Neural progenitor cell (in vitro differentiated cells): ENCODE data around the gene LBHD1. TPM values are rescaled to one million over a fixed set of nuclear protein-coding genes. Genes with fewer than 3 reads are reported as not detected.
A peak's percentile ranks its signal among the peaks of the same experiment; 100 is the strongest.

ENCODE experiments used
- DNase-seq: peaks from one replicate; pipeline ENCODE4 v3.0.0-alpha.2; 2016; ENCODE audit warnings: low spot score
- H2AFZ ChIP-seq: fragments of 200-600 bp; sonication (generic); replicated peaks from 2 replicates; pipeline ENCODE4 v1.6.1; 2016; ENCODE audit warnings: antibody characterized with exemption
- H3F3A ChIP-seq: fragments of 200-600 bp; sonication (generic); 2 replicates; pipeline ENCODE4 v1.6.1; 2016; ENCODE audit warnings: antibody characterized with exemption, low read depth
- H3K27ac ChIP-seq: fragments of 200-600 bp; sonication (generic); 2 replicates; pipeline ENCODE4 v1.5.1; 2016; ENCODE audit warnings: mild to moderate bottlenecking
- H3K27me3 ChIP-seq: fragments of 200-600 bp; sonication (generic); 2 replicates; pipeline ENCODE4 v1.6.1; 2016; ENCODE audit warnings: mild to moderate bottlenecking, moderate library complexity
- H3K36me3 ChIP-seq: fragments of 200-600 bp; sonication (generic); 2 replicates; pipeline ENCODE4 v1.5.1; 2016
- H3K4me1 ChIP-seq: fragments of 200-600 bp; sonication (generic); 2 replicates; pipeline ENCODE4 v1.6.1; 2016; ENCODE audit warnings: mixed run types
- H3K4me2 ChIP-seq: fragments of 200-600 bp; sonication (generic); 2 replicates; pipeline ENCODE4 v1.6.1; 2016
- H3K4me3 ChIP-seq: fragments of 200-600 bp; sonication (generic); 2 replicates; pipeline ENCODE4 v1.5.1; 2016
- H3K79me2 ChIP-seq: fragments of 200-600 bp; sonication (generic); 2 replicates; pipeline ENCODE4 v1.6.1; 2016; ENCODE audit warnings: low read depth
- H3K9ac ChIP-seq: fragments of 200-600 bp; sonication (generic); 2 replicates; pipeline ENCODE4 v1.6.1; 2016
- H3K9me3 ChIP-seq: fragments of 200-600 bp; sonication (generic); 2 replicates; pipeline ENCODE4 v1.5.1; 2016; ENCODE audit warnings: low read depth
- H4K20me1 ChIP-seq: fragments of 200-600 bp; sonication (generic); 2 replicates; pipeline ENCODE4 v1.6.1; 2016; ENCODE audit warnings: low read depth
- H3K27ac Mint-ChIP-seq: 3 replicates; pipeline ENCODE4 v1.8.0; 2021; ENCODE audit warnings: mixed read lengths
- H3K27me3 Mint-ChIP-seq: 2 replicates; pipeline ENCODE4 v1.8.0; 2022; ENCODE audit warnings: low read depth, mild to moderate bottlenecking, inconsistent platforms, moderate library complexity, mixed read lengths; ENCODE audit not compliant: insufficient read depth
- H3K36me3 Mint-ChIP-seq: 3 replicates; pipeline ENCODE4 v1.8.0; 2021; ENCODE audit warnings: mixed read lengths
- H3K4me1 Mint-ChIP-seq: 3 replicates; pipeline ENCODE4 v1.8.0; 2021; ENCODE audit warnings: mixed read lengths
- H3K4me3 Mint-ChIP-seq: 3 replicates; pipeline ENCODE4 v1.8.0; 2021; ENCODE audit warnings: mild to moderate bottlenecking, moderate library complexity, mixed read lengths
- H3K9me3 Mint-ChIP-seq: 3 replicates; pipeline ENCODE4 v1.8.0; 2020; ENCODE audit warnings: mixed read lengths
- CTCF ChIP-seq: fragments of 200-600 bp; sonication (generic); IDR thresholded peaks from 2 replicates; pipeline ENCODE4 v1.5.1; 2017; ENCODE audit warnings: antibody characterized with exemption, mild to moderate bottlenecking
- EZH2 ChIP-seq: fragments of 200-600 bp; sonication (generic); IDR thresholded peaks from 2 replicates; pipeline ENCODE4 v1.6.1; 2017; ENCODE audit warnings: antibody characterized with exemption, mild to moderate bottlenecking, moderate library complexity
- EZH2phosphoT487 ChIP-seq: fragments of 200-600 bp; sonication (generic); IDR thresholded peaks from 2 replicates; pipeline ENCODE4 v1.6.1; 2017; ENCODE audit warnings: antibody characterized with exemption
- small RNA-seq: library from RNA; depleted of rRNA; stranded (forward); fragments of <200 nt; gene quantifications from one replicate; pipeline ENCODE3, GENCODE V24; 2015
- total RNA-seq: library from RNA; depleted of rRNA; stranded (reverse); fragments of >200 nt; gene quantifications from 2 replicates; pipeline ENCODE4 v1.2.3, GENCODE V29; 2015; ENCODE audit warnings: low replicate concordance

LBHD1 gene
- total RNA-seq, 1 donor from 2014 or later: 4.0 TPM

DNA sequence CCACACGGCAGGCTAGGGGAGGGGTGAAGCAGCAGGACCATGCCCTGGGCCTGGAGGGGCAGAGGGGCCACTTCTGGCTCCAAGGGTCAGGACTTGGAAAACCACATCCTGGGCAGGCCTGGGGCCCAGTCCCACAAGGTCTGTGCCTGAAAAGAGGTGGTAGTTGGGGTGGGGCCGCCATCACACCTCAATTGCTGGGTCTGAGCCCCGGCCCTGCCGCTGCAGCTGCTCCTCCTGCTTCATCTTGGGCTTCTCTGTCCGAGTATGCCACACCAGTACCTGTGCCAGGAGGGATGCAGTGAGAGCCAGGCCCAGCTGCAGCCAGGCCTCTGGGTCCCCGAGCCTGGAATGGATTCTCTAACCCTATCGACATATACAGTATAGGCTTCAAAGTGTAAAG, 56.5 kb downstream of the LBHD1 start:
- H3K36me3 ChIP-seq: no peaks in the 10 kb centered on the region
- peaks cover 7% of the 10 kb centered on the region for H3K4me1 ChIP-seq
- TF ChIP-seq EZH2 (no peak), EZH2phosphoT487 (no peak), CTCF (no peak)
- H3F3A ChIP-seq: peaks cover 30% of the 10 kb centered on the region
- no peaks in the 10 kb centered on the region for H3K9me3 Mint-ChIP-seq
- no peak overlapping the region for H3K4me3 Mint-ChIP-seq
- H3K4me1 Mint-ChIP-seq: peaks cover 23% of the 10 kb centered on the region
- DNase-seq: no peak
- no peak overlapping the region for H2AFZ ChIP-seq
- H3K4me3 ChIP-seq: no peak overlapping the region
- H3K27me3 ChIP-seq: peaks cover 13% of the 10 kb centered on the region
- peaks cover 3% of the 10 kb centered on the region for H3K36me3 Mint-ChIP-seq
- no peak overlapping the region for H3K4me2 ChIP-seq
- H3K27ac Mint-ChIP-seq: no peak overlapping the region
- H3K27ac ChIP-seq: no peak overlapping the region
- H3K9ac ChIP-seq: no peak overlapping the region
- H3K79me2 ChIP-seq: peaks cover 9% of the 10 kb centered on the region
- no peaks in the 10 kb centered on the region for H3K9me3 ChIP-seq
- no peaks in the 10 kb centered on the region for H4K20me1 ChIP-seq
- H3K27me3 Mint-ChIP-seq: peaks cover 4% of the 10 kb centered on the region

GRCh38 chr11:62614275-62614674, 57.8 kb downstream of the LBHD1 start:
- no peaks in the 10 kb centered on the region for H3K9me3 ChIP-seq
- H3K4me2 ChIP-seq: no peak overlapping the region
- Mint-ChIP-seq H3K4me1 (peaks cover 25% of the 10 kb centered on the region), H3K9me3 (no peaks in the 10 kb centered on the region), H3K4me3 (peak overlapping the region; percentile 81), H3K36me3 (peaks cover 5% of the 10 kb centered on the region), H3K27ac (peak overlapping the region; percentile 95), H3K27me3 (peaks cover 4% of the 10 kb centered on the region)
- no peak overlapping the region for H3K27ac ChIP-seq
- no peak overlapping the region for H2AFZ ChIP-seq
- no peaks in the 10 kb centered on the region for H3K79me2 ChIP-seq
- H4K20me1 ChIP-seq: no peaks in the 10 kb centered on the region
- H3K9ac ChIP-seq: no peak overlapping the region
- DNase-seq: no peak
- peaks cover 22% of the 10 kb centered on the region for H3F3A ChIP-seq
- H3K4me1 ChIP-seq: peaks cover 7% of the 10 kb centered on the region
- H3K27me3 ChIP-seq: peaks cover 13% of the 10 kb centered on the region
- H3K36me3 ChIP-seq: no peaks in the 10 kb centered on the region
- no peak for TF ChIP-seq EZH2
- TF ChIP-seq EZH2phosphoT487: no peak
- no peak for TF ChIP-seq CTCF
- no peak overlapping the region for H3K4me3 ChIP-seq

DNA sequence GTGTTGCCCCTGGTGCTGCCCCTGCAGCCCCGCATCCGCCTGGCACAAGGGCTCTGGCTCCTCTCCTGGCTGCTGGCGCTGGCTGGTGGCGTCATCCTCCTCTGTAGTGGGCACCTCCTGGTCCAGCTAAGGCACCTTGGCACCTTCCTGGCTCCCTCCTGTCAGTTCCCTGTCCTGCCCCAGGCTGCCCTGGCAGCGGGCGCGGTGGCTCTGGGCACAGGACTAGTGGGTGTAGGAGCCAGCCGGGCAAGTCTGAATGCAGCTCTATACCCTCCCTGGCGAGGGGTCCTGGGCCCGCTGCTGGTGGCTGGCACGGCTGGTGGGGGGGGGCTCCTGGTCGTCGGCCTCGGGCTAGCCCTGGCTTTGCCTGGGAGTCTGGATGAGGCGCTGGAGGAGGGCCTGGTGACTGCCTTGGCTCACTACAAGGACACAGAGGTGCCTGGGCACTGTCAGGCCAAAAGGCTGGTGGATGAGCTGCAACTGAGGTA, 58.7 kb downstream of the LBHD1 start:
- H3K36me3 Mint-ChIP-seq: peaks cover 2% of the 10 kb centered on the region
- Histone ChIP-seq H3K79me2 (no peaks in the 10 kb centered on the region), H3K9me3 (no peaks in the 10 kb centered on the region), H3K27ac (no peak overlapping the region), H3K27me3 (peaks cover 13% of the 10 kb centered on the region), H2AFZ (no peak overlapping the region), H4K20me1 (no peaks in the 10 kb centered on the region), H3F3A (peaks cover 20% of the 10 kb centered on the region), H3K36me3 (no peaks in the 10 kb centered on the region), H3K4me3 (peak overlapping the region; percentile 94), H3K4me2 (peak overlapping the region; percentile 81), H3K9ac (no peak overlapping the region), H3K4me1 (peaks cover 7% of the 10 kb centered on the region)
- no peak overlapping the region for H3K27ac Mint-ChIP-seq
- peak overlapping the region; percentile 27 for H3K4me3 Mint-ChIP-seq
- DNase-seq: no peak
- peaks cover 4% of the 10 kb centered on the region for H3K27me3 Mint-ChIP-seq
- TF ChIP-seq EZH2: no peak
- no peak for TF ChIP-seq CTCF
- TF ChIP-seq EZH2phosphoT487: no peak
- peaks cover 25% of the 10 kb centered on the region for H3K4me1 Mint-ChIP-seq
- no peaks in the 10 kb centered on the region for H3K9me3 Mint-ChIP-seq

Small RNA genes within 50 kb of the gene (small RNA-seq; reads per million reads assigned to genes)
- not detected for gene SNORA57

Other genes with a start within 250 kb of the LBHD1 start
- gene AHNAK, start 125.5 kb downstream of the LBHD1 start, total RNA-seq: 14.9 and 15.0 TPM in 2 replicates
- gene EEF1G, start 98.4 kb downstream of the LBHD1 start, total RNA-seq: 2,358 and 3,183 TPM in 2 replicates
- gene TUT1, start 80.7 kb downstream of the LBHD1 start, total RNA-seq: 4.8 and 23.1 TPM in 2 replicates
- 108 and 135 TPM in 2 replicates for gene MTA2, start 70.4 kb downstream of the LBHD1 start, total RNA-seq
- gene EML3, start 59.5 kb downstream of the LBHD1 start, total RNA-seq: 4.0 and 26.6 TPM in 2 replicates
- gene ROM1, start 59.0 kb downstream of the LBHD1 start, total RNA-seq: 2.2 TPM in 1 of 2 replicates, not detected in the other
- gene B3GAT3, start 50.3 kb downstream of the LBHD1 start, total RNA-seq: 21.2 and 44.0 TPM in 2 replicates
- gene GANAB, start 25.7 kb downstream of the LBHD1 start, total RNA-seq: 202 and 292 TPM in 2 replicates
- gene INTS5, start 19.0 kb downstream of the LBHD1 start, total RNA-seq: 7.8 and 21.3 TPM in 2 replicates
- 51.5 and 73.3 TPM in 2 replicates for gene C11orf98, start 7.1 kb downstream of the LBHD1 start, total RNA-seq
- 4.3 and 6.7 TPM in 2 replicates for gene CSKMT, start 7.0 kb downstream of the LBHD1 start, total RNA-seq
- 5.7 and 11.7 TPM in 2 replicates for gene UQCC3, start 594 bp downstream of the LBHD1 start, total RNA-seq
- 60.7 and 129 TPM in 2 replicates for gene UBXN1, start 6.8 kb upstream of the LBHD1 start, total RNA-seq
- gene LRRN4CL, start 17.3 kb upstream of the LBHD1 start, total RNA-seq: 0.40 TPM in 1 of 2 replicates, not detected in the other
- gene BSCL2, start 35.2 kb upstream of the LBHD1 start, total RNA-seq: 34.6 and 63.1 TPM in 2 replicates
- gene GNG3, start 35.4 kb upstream of the LBHD1 start, total RNA-seq: 2.0 TPM in 1 of 2 replicates, not detected in the other
- gene HNRNPUL2, start 55.2 kb upstream of the LBHD1 start, total RNA-seq: 30.9 and 32.5 TPM in 2 replicates
- gene TTC9C, start 56.2 kb upstream of the LBHD1 start, total RNA-seq: 55.7 and 78.4 TPM in 2 replicates
- 9.2 and 22.8 TPM in 2 replicates for gene ZBTB3, start 81.9 kb upstream of the LBHD1 start, total RNA-seq
- 88.7 and 117 TPM in 2 replicates for gene POLR2G, start 89.3 kb upstream of the LBHD1 start, total RNA-seq
- 28.9 and 39.9 TPM in 2 replicates for gene TAF6L, start 99.1 kb upstream of the LBHD1 start, total RNA-seq
- 24.5 and 40.4 TPM in 2 replicates for gene TMEM179B, start 115.1 kb upstream of the LBHD1 start, total RNA-seq
- 9.9 and 38.9 TPM in 2 replicates for gene TMEM223, start 119.7 kb upstream of the LBHD1 start, total RNA-seq
- gene NXF1, start 133.2 kb upstream of the LBHD1 start, total RNA-seq: 23.6 and 36.5 TPM in 2 replicates
- gene STX5, start 159.8 kb upstream of the LBHD1 start, total RNA-seq: 30.2 and 32.9 TPM in 2 replicates
- not detected in 2 replicates for gene TEX54, start 160.6 kb upstream of the LBHD1 start, total RNA-seq
- 40.0 and 47.4 TPM in 2 replicates for gene WDR74, start 167.3 kb upstream of the LBHD1 start, total RNA-seq
- gene SLC3A2, start 208.6 kb upstream of the LBHD1 start, total RNA-seq: 99.8 and 130 TPM in 2 replicates
- not detected in 2 replicates for gene CHRM1, start 249.1 kb upstream of the LBHD1 start, total RNA-seq